HG03060 (cell line): ENCODE results near the gene KLC3.

Experiments
- ATAC-seq: cut with Tn5 transposase; IDR thresholded peaks from one replicate; pipeline ENCODE4 v1.9.1; 2021; ENCODE audit warnings: low read depth, moderate number of reproducible peaks; ENCODE audit not compliant: unreplicated experiment

The KLC3 gene

GRCh38 chr19:45347570-45348366, 7.2 kb downstream of the KLC3 start:
- no peak for ATAC-seq

GRCh38 chr19:45348367-45349125, 8.0 kb downstream of the KLC3 start:
- no peak for ATAC-seq

GRCh38 chr19:45349126-45349415, 8.5 kb downstream of the KLC3 start:
- ATAC-seq = no peak

- ATAC-seq = no peak
Observed at GRCh38 chr19:45349430-45349941, 8.9 kb downstream of the KLC3 start.

GRCh38 chr19:45350477-45351058, 10.0 kb downstream of the KLC3 start:
- no peak for ATAC-seq

- no peak for ATAC-seq
Observed at GRCh38 chr19:45351401-45351952, 10.9 kb downstream of the KLC3 start.

GRCh38 chr19:45352062-45352461, 11.5 kb downstream of the KLC3 start:
- no peak for ATAC-seq

GRCh38 chr19:45352471-45352870, 11.9 kb downstream of the KLC3 start:
- ATAC-seq = no peak

GRCh38 chr19:45352914-45353796, 12.6 kb downstream of the KLC3 start:
- ATAC-seq = no peak

- no peak for ATAC-seq
Observed at GRCh38 chr19:45354241-45354842, 13.8 kb downstream of the KLC3 start.

GRCh38 chr19:45355402-45355801, 14.9 kb downstream of the KLC3 start:
- ATAC-seq = no peak

- ATAC-seq = no peak
Observed at GRCh38 chr19:45355910-45356309, 15.4 kb downstream of the KLC3 start.

GRCh38 chr19:45356760-45357444, 16.4 kb downstream of the KLC3 start:
- no peak for ATAC-seq

- no peak for ATAC-seq
Observed at GRCh38 chr19:45357445-45357783, 16.9 kb downstream of the KLC3 start.

- ATAC-seq = no peak
Observed at GRCh38 chr19:45358213-45358792, 17.8 kb downstream of the KLC3 start.

- no peak for ATAC-seq
Observed at GRCh38 chr19:45361608-45362007, 21.1 kb downstream of the KLC3 start.

GRCh38 chr19:45362291-45362690, 21.7 kb downstream of the KLC3 start:
- ATAC-seq = no peak

GRCh38 chr19:45363861-45364459, 23.4 kb downstream of the KLC3 start:
- no peak for ATAC-seq

GRCh38 chr19:45364696-45365095, 24.1 kb downstream of the KLC3 start:
- ATAC-seq = no peak
